GM23338 (cell line): Measurements from ENCODE around the gene VOPP1.

Experiments used
- CTCF ChIP-seq, 2 experiments: fragments of 200-600 bp in 1 of 2; sonication (generic) in 1 of 2; conservative IDR thresholded peaks; 2 replicates each; pipeline versions ENCODE4 v1.5.1 to v1.6.1; 2016 to 2017; ENCODE audit warnings: antibody characterized with exemption in 2 of 2, low read depth in 2 of 2, mild to moderate bottlenecking in 2 of 2, moderate library complexity in 1 of 2
- EZH2 ChIP-seq: fragments of 200-600 bp; sonication (generic); IDR thresholded peaks from one replicate; pipeline ENCODE4 v1.8.0; 2017; ENCODE audit warnings: antibody characterized with exemption, mild to moderate bottlenecking, low read depth; ENCODE audit not compliant: unreplicated experiment
- EZH2phosphoT487 ChIP-seq: fragments of 200-600 bp; sonication (generic); IDR thresholded peaks from one replicate; pipeline ENCODE4 v1.8.1; 2018; ENCODE audit warnings: antibody characterized with exemption; ENCODE audit not compliant: unreplicated experiment
- REST ChIP-seq: IDR thresholded peaks from one replicate; pipeline ENCODE4 v1.6.1; 2018; ENCODE audit warnings: antibody characterized with exemption; ENCODE audit not compliant: unreplicated experiment

GRCh38 chr7:55570218-55570873 is 2.0 kb downstream of the VOPP1 start:
- TF ChIP-seq CTCF (conservative IDR thresholded peaks at IDR 0.05; ENCODE audit: low read depth in 2 of 2) = no peak
- no peak for TF ChIP-seq EZH2
- TF ChIP-seq EZH2phosphoT487 = no peak
- no peak for TF ChIP-seq REST
